Measurements from ENCODE around the gene CDC42EP2.

Gene CDC42EP2

GRCh38 chr11:65317025-65317786 lies 2.5 kb downstream of the CDC42EP2 start:
- TF ChIP-seq, protein P1, sequence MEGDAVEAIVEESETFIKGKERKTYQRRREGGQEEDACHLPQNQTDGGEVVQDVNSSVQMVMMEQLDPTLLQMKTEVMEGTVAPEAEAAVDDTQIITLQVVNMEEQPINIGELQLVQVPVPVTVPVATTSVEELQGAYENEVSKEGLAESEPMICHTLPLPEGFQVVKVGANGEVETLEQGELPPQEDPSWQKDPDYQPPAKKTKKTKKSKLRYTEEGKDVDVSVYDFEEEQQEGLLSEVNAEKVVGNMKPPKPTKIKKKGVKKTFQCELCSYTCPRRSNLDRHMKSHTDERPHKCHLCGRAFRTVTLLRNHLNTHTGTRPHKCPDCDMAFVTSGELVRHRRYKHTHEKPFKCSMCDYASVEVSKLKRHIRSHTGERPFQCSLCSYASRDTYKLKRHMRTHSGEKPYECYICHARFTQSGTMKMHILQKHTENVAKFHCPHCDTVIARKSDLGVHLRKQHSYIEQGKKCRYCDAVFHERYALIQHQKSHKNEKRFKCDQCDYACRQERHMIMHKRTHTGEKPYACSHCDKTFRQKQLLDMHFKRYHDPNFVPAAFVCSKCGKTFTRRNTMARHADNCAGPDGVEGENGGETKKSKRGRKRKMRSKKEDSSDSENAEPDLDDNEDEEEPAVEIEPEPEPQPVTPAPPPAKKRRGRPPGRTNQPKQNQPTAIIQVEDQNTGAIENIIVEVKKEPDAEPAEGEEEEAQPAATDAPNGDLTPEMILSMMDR (IDR thresholded peaks at IDR 0.05; ENCODE audit: control insufficient read depth, insufficient read depth, low read depth, low read length, missing control alignments), result no peak
- peak overlapping the region; percentile 59 for H3K4me3 ChIP-seq (ENCODE audit: control insufficient read depth, low read depth, low read length)
- peak; percentile 67 for DNase-seq (ENCODE audit: low read depth)

- DNase-seq (ENCODE audit: low read depth), result no peak
- TF ChIP-seq, protein P1 (IDR thresholded peaks at IDR 0.05; ENCODE audit: control insufficient read depth, insufficient read depth, low read depth, low read length, missing control alignments), result no peak
These were observed 5.9 kb downstream of the CDC42EP2 start for GRCh38 chr11:65320386-65321075.

GRCh38 chr11:65321076-65321475 lies 6.4 kb downstream of the CDC42EP2 start:
- no peak overlapping the region for H3K4me3 ChIP-seq (ENCODE audit: control insufficient read depth, low read depth, low read length)
- no peak for DNase-seq (ENCODE audit: low read depth)
- TF ChIP-seq, protein P1 (IDR thresholded peaks at IDR 0.05; ENCODE audit: control insufficient read depth, insufficient read depth, low read depth, low read length, missing control alignments), result no peak

More at GRCh38 chr11:65320386-65321075, 5.9 kb downstream of the CDC42EP2 start:
- no peak overlapping the region for H3K4me3 ChIP-seq (ENCODE audit: control insufficient read depth, low read depth, low read length)

- TF ChIP-seq, protein P1 (IDR thresholded peaks at IDR 0.05; ENCODE audit: control insufficient read depth, insufficient read depth, low read depth, low read length, missing control alignments), result no peak
- DNase-seq (ENCODE audit: low read depth), result no peak
- no peak overlapping the region for H3K4me3 ChIP-seq (ENCODE audit: control insufficient read depth, low read depth, low read length)
These were observed 7.3 kb downstream of the CDC42EP2 start for GRCh38 chr11:65321828-65322485.

DNA sequence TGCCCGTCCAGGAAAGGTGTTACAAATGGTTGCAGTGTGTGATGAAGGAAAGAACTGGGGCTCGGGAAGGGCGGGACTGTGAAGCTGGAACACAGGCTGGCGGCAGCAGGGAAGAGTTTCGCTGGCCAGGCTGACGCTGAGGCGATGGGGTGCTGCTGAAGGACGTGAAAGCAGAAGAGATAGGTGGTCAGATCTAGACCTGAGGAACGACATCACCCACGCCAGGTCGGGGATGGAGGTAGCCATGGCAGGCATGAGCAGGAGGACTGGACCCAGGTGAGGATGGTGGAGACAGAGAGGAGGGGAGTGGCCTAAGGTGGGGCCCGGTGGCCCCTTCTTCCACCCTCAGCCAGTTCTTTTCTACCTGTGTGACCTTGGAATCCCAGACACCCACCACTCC lies 9.1 kb downstream of the CDC42EP2 start:
- H3K4me3 ChIP-seq (ENCODE audit: control insufficient read depth, low read depth, low read length), result no peak overlapping the region
- TF ChIP-seq, protein P1 (IDR thresholded peaks at IDR 0.05; ENCODE audit: control insufficient read depth, insufficient read depth, low read depth, low read length, missing control alignments), result no peak
- no peak for DNase-seq (ENCODE audit: low read depth)

- DNase-seq (ENCODE audit: low read depth), result no peak
- TF ChIP-seq, protein P1 (IDR thresholded peaks at IDR 0.05; ENCODE audit: control insufficient read depth, insufficient read depth, low read depth, low read length, missing control alignments), result no peak
These were observed 10.8 kb downstream of the CDC42EP2 start for GRCh38 chr11:65325435-65325834.

More at GRCh38 chr11:65325435-65325834, 10.8 kb downstream of the CDC42EP2 start:
- H3K4me3 ChIP-seq (ENCODE audit: control insufficient read depth, low read depth, low read length), result no peak overlapping the region

All from AG09309 (cell line).